CD4-positive, alpha-beta T cell treated with Interleukin-15 for 4 hours (primary cell): ENCODE results near the gene UBXN2A.
"Not testable (repeated sequence)": the region's sequence is repeated elsewhere in the genome, so short reads cannot be mapped to it uniquely, and the experiment has no call there.

Experiments used
- DNase-seq: peaks from one replicate; pipeline ENCODE4 v3.0.0-alpha.2; 2020; ENCODE audit warnings: low spot score

The UBXN2A gene

DNA sequence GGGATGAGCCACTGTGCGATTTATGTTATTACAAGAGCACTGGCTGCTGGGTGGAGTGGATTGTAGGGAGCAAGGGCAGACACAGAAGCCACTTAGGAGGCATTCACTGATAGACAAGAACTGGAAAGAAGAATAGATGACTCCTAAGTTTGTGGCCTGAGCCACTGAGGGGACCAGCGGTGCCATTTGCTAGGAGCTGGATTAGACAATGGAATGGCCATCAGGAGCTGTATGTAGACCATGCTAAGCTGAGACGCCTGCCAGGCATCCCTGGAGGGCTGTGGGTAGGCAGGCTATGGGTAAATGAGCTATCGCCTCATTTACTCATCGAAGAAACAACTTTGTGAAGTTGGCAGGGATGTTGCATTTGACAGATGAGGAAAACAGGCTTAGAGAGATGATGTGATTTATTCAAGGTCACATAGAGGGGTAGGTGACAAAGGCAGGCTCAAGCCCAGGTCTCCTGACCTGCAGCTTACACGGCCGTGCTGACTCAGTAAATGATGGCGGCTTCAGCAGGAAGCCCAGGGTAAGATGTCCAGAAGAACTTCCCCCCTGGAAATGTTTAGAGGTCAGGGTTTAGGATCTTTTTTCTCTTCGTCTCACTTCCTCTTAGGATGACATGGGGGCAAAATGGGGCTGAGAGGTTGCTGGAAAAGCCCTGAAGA lies 72.4 kb downstream of the UBXN2A start:
- DNase-seq = no peak

DNA sequence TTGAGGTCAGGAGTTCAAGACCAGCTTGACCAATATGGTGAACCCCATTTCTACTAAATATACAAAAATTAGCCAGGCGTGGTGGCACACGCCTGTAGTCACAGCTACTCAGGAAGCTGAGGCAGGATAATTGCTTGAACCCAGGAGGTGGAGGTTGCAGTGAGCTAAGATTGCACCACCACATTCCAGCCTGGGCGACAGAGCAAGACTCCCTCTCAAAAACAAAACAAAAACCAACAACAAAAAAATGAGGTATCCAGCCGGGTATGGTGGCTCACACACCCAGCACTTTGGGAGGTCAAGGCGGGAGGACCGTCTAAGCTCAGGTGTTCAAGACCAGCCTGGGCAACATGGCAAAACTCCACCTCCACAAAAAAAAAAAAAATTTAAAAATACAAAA lies 74.6 kb downstream of the UBXN2A start:
- not testable (repeated sequence) for DNase-seq

DNA sequence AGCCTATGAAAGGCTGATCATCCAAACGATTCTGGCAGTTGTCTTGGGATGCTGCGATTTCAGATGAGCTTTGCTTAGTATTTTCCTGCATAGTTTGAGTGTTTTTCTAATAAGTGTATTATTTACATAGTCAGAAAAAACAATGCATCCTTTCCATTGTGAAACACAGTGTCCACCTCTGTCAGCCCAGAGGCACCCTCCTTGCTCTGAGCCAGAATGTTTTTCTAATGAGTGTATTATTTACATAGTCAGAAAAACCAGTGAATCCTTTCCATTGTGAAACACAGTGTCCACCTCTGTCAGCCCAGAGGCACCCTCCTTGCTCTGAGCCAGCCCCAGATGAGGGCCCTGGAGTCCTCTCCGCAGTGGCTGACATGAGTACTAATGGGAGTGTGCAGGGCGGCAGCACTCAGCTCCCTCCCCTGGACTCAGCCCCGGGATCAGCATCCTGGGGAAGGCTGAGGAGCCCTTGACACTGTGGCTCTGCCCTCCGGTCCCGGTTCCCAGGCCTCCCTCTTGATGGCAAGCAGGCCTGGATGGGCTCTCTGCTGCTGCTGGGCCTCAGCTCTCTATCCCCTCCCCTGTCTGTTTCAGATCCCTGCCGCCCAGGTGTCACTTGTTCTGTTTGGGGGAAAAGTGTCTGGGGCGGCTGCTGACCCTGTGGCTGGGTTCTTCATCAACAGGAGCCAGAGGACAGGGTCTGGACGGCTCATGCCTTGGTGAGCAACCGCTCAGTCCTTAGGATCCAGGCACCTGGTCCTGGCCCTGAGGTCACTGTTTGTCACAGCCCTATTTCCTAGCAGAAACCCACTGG lies 75.5 kb downstream of the UBXN2A start:
- DNase-seq = no peak

DNA sequence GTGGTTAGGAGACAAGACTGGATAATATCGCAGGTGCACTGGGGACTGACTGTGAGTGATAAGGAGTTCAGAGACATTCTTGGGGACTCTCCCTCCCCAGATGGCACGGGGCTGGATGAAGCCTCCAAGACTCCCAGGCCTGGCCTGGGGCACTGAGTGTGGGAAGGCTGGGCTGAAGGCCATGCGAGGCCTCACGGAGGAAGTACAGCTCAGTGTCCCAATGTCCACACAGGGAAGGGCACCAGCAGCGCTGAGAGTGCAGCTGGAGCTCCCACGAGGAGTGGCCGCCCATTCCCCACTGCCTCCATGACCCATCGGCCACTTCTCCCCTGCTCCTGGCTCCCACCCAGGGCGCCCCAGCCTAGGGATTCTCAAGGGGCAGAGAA lies 76.1 kb downstream of the UBXN2A start:
- no peak for DNase-seq

DNA sequence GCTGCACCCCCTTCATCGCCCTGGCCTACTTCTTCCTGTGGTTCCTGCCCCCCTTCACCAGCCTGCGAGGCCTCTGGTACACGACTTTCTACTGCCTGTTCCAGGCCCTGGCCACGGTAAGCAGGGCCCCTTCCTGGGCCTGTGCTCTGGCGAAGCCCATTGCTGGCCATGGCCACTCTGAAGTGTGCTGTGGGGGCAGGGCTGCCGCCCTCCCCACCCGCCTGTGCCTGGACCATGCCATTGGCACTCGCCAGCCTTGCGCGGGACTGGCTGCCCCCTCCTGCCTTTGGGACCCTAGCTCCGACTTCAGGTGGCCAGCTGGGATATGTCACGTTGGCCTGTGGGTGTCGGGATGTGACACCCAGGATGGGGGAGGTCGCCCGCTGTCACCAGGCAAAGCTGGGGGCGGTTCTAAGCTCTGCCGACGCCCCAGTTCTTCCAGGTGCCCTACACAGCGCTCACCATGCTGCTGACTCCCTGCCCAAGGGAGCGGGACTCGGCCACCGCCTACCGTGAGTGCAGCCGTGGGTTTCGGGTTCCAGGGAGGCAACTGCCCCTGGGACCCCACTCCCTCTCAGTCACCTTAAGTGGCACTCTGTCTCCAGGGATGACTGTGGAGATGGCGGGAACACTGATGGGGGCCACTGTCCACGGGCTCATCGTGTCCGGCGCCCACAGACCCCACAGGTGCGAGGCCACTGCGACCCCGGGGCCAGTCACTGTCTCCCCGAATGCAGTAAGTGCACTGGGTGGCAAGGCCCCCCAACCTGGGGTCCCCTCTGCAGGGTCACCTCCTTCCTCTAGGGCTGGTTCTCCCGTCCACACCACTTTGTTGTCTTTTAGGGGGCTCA lies 76.8 kb downstream of the UBXN2A start:
- no peak for DNase-seq

DNA sequence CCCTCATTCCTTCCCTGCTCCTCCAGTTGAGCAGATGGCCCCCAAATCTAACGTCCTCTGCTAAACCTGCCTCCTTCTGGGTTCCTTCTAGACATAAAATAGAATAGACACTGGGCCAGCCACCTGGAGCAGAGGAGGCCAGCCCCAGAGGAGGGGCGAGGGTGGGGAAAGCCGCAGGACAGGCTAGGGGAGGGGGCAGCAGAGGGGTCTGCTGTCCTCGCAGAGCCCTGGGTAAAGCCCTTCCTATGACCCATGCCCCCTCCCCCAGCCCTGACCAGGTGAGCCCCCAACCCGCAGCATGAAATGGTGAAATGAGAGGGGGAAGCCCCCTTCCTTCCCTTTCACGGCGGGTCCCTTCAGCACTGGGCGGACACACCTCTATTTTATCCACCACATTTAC lies 77.4 kb downstream of the UBXN2A start:
- no peak for DNase-seq

DNA sequence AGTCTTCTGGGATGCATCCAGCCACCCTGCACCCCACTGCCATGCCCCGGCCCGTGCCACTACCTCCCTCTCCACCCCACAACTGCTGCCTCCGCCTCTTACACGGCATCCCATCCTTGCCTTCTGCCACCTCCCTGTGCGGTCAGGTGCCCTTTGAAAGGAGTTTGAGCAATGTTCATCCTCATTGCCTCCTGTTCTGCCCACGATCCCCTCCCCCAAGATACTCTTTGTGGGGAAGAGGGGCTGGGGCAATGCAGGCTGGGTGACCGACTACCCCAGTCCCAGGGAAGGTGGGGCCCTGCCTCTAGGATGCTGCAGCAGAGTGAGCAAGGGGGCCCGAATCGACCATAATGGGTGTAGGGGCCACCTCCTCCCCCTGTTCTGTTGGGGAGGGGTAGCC lies 78.0 kb downstream of the UBXN2A start:
- no peak for DNase-seq

DNA sequence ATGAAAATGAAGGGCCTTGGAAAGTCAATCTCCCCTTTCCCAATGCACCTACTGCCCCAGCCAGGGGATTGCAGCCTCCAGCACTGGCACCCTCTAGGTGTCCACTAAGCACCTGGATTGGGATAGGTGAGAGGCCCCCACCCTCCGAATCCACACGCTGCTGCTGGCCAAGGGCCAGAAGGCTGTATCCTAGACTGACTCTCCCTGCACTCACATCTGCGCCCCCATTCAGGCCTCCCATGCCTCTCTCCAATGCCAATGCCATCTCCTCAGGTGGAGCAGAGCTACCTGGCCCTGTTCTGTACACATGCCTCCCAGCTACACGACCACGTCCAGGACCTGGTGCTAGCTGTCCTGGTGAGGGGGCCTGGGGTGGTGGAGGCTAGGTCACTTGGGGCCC lies 79.5 kb downstream of the UBXN2A start:
- no peak for DNase-seq

DNA sequence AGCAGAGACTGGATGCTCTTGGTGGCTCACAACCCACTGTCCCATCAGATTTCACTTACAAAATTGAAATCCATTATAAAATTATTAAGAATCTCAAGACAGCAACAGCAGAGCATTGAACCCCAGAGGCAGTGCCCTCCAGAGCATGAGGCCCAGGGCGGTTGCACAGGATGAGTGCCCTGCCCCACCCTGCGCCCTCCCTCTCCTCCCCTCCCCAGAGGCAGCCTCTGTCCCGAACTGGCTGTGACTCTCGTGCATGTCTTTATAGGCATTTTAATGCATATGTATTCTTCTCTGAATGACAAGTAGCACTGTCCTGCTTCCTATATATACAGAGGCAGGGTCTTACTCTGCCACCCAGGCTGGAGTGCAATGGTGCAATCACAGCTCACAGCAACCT lies 80.0 kb downstream of the UBXN2A start:
- no peak for DNase-seq

DNA sequence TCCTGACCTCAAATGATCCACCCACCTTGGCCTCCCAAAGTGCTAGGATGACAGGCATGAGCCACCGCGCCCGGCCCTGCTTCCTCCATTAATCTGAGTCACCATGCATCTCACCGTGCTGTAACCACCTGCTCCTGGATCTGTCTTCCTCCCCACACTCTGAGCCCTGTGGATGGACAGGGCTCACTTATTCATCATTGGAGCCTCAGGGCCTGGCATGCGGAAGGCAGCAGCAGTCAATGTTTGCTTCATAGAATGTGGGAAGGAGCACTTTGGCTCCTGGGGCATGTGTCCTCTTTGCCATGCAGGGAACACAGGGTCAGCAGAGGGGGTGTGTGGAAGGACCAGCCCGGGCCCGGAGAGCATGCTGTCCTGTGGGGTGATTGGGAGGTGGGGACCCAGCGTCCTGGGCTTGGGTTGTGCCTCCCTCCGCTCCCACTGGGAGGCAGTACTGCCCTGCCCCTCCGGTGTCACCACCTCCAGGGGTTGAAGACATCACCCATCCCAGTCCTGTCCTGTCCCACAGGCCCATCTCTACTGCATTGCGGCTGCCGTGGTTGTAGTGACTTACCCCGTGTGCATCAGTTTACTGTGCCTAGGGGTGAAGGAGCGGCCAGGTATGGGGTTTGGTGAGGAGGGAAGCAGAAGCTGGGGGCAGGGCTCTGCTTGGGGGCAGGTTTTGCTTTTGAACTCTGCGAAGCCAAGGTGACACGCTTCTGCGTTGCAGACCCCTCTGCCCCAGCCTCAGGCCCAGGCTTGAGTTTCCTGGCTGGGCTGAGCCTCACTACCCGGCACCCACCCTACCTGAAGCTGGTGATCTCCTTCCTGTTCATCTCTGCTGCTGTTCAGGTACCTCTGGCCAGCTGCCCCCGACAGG lies 81.1 kb downstream of the UBXN2A start:
- DNase-seq = no peak

DNA sequence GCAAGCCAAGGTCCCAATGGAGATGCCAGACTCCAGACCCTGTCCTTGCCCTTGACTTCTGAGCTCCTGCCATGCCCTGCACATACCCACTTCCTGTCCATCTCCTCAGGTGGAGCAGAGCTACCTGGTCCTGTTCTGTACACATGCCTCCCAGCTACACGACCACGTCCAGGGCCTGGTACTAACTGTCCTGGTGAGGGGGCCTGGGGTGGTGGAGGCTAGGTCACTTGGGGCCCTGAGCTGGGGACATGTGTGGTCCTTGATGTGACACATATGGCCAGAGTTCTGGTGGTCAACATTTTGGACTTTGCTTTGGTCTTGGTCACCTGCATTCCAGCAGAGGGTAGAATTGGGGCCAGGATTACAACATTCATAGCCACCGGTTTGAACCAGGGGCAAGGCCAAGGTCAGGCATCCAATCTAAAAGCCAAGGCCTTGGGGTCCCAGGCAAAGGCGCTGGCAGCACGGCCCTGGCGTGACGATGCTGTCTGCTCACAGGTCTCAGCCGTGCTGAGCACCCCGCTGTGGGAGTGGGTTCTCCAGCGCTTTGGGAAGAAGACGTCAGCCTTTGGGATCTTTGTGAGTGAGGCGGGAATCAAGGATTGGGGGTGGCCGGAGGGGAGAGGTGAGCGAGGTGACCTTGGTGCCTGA lies 82.2 kb downstream of the UBXN2A start:
- DNase-seq = no peak

DNA sequence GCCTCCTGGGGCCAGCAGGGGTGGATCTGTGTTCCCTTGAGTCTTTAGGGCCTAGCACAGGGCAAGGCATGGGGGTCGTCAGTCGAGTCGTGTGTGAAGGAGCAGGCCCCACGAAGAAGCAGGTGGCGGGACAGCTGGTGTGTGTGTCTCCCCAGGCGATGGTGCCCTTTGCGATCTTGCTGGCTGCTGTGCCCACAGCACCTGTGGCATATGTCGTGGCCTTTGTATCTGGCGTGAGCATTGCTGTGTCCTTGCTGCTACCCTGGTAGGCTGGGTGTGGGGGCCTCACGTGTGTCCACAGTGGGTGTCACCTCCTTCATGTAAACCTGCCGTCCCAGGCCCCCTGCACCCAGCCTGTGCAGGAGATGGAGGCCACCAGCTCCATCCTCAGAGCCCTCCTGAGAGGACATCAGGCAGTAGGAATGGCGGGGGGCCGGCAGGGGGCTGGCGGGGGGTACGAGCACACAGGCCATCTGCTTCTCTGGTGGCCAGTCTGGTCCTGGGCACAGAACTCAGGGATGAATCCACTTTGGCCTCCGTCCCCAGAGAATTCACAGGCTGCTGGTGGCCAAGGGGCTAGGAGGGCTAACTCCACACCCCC lies 82.8 kb downstream of the UBXN2A start:
- DNase-seq = no peak

DNA sequence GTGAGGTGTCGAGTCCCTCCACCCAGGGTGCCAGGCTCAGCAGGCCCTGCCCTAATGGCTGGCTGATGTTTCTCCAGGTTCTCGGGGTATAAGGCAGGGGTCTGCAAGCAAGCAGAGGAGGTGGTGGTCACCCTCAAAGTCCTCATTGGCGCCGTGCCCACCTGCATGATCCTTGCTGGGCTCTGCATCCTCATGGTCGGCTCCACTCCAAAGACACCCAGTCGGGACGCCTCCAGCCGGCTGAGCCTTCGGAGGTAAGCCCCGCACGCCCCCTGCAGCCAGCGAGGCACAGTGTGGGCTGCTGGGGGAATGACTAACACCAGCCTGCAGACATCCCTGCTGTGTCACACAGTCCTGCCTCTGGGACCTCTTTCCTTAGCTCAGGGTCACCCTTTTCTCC lies 83.8 kb downstream of the UBXN2A start:
- no peak for DNase-seq

DNA sequence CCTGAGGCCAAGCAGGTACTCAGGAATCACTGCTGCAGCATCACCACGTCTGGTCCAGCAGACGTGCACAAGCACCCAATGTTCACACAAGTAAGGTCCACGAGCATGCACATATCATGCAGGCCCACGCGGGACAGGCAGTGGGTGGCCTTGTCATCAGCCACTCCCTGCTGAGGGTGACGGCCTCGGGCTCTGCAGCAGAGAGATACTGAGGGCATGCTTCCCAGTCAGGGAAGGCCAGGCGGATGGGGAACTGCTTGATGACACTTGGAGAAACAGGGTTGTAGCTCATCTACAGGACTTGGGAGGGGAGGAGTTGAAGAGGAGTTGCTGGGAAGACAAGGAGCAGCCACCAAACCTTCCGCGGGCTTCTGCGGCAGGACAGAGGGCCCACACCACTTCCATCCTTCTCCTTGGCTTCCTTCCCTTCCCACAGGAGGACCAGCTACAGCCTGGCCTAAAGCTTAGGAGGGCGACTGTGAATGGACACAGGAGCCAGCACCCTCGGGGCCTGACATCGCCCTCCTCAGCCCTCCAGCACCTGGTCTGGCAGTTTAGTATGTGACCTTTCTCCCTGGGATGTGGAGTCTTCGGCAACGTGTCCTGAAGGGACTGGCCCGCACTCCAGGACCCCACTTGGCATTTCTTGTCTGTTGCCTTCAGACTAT lies 84.9 kb downstream of the UBXN2A start:
- no peak for DNase-seq

DNA sequence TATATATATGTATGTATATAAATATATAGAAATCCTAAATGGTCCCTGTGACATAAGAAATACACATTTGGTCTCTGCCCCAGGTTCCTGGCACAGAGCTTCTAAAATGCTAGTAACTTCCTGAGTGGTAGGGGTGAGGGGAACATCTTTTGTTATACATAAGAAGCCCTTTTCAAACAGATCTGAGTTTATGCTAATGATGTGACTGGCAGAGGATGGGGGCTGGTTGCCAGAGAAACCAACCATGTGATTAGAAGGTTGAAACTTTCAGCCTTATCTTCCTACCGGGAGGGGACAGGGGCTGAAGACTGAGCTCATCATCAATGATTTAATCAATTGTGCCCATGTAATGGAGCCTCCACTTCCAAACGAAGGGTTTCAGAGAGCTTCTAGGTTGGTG lies 86.0 kb downstream of the UBXN2A start:
- no peak for DNase-seq

DNA sequence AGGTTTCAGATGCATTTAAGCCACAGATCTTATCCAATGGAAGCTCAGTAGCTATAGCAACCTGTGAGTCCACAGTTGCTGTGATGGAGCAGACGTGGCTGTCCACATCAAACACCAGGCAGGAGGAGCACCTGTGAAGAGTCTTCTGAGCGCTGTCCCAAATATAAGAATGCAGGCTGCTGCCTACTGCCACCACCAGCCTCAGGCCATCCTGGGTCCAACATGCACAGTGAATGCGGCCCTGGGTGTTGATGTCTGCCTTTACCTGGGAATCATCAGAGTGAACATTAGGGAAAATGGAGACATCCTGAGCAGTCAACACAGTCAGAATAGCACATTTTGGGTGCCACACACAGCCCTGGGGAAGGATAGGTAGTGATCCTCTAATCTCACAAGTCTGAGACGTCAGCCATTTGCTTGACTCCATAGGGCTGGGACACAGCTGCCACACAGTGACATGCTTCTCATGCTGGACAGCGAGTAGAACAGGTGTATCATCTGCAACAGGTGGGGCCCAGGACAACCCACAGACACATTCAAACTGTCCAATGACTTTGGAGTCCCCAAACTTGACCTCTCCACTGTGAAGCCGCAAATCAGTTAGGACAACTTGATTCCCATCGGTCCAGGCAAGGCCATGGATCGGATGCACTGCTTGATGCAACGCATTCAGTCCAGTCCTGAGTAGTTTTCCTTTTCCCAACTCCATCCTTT lies 98.7 kb downstream of the UBXN2A start:
- DNase-seq = no peak

DNA sequence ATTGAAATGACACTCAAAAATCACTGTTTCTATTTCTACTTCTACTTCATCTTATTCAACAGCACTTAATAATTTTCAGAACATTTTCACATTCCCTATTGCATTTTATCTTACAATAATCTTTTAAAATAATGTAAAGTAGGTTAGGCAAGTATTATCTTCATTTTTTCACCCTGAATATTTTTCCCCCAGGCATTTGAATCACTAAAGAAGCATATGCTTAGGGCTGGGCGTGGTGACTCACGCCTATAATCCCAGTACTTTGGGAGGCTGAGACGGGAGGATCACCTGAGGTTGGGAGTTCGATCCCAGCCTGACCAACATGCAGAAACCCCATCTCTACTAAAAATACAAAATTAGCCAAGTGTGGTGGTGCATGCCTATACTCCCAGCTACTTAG lies 100.2 kb downstream of the UBXN2A start:
- DNase-seq = no peak

DNA sequence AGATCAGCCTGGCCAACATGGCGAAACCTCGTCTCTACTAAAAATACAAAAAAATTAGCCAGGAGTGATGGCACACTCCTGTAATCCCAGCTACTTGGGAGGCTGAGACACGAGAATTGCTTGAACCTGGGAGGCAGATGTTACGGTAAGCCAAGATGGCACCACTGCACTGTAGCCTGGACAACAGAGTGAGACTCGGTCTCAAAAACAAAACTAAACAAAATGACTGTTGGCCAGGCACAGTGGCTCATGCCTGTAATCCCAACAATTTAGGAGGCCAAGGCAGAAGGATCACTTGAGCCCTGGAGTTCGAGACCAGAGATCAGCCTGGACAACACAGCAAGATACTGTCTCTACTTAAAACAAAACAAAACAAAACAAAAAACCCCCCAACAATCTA lies 102.9 kb downstream of the UBXN2A start:
- not testable (repeated sequence) for DNase-seq
